Left lobe of liver (tissue), 2 donors: ENCODE data around the gene LYRM4. TPM values are rescaled to one million over a fixed set of nuclear protein-coding genes. Genes with fewer than 3 reads are reported as not detected.

Experiments
- ATAC-seq: fragments of 200-7000 bp; cut with Tn5 transposase; one replicate; pipeline ENCODE4 v1.9.1; 2020; ENCODE audit warnings: mild to moderate bottlenecking, moderate library complexity
- DNase-seq: peaks from one replicate; pipeline ENCODE4 v3.0.0-alpha.2; 2020; ENCODE audit warnings: low spot score
- total RNA-seq: library from RNA; stranded (reverse); gene quantifications from one replicate; pipeline ENCODE4 v1.2.1, GENCODE V29; 2021
- donor health status: DM: no; HTN: no; CAD: no; lungs with moderate emphysema.
- donor health status: DM: no; HTN: yes; CAD: no.

The LYRM4 gene
- total RNA-seq, 1 donor from 2014 or later, result 7.7 TPM

DNA sequence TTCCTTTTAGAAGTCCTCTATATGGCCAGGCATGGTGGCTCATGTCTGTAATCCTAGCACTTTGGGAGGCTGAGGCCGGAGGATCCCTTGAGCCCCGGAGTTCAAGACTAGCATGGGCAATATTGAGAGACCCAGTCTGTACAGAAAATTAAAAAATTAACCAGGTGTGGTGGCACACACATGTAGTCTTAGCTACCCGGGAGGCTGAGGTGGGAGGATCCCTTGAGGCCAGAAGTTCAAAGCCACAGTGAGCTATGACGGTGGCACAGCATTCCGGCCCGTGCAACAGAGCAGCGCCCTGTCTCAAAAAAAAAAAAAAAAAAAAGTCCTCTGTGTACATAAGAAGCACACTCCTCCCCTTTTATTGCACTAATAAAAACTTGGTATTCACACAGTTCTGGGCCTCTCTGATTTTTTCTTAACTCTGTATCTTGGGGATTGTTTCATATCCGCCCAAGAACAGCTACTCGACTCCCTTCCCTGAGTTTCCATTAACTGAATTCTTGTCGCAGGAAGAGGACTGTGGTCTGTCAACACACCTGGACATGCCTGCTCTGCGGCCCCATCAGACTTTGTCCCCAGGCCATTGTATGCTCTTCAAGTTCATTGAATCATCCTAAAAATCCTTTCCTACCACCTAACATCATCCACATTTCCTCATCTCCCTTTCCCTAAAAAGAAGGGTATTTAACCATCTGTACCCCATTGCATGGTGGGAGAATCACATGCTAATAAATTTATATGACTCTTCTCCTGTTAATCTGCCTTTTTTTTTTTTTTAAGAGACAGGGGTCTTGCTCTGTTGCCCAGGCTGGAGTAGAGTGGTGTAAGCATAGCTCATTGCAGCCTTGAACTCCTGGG is 201.5 kb downstream of the LYRM4 start:
- peak; percentile 74 for ATAC-seq
- DNase-seq, result peak; percentile 73

Other genes starting within 250 kb of the LYRM4 start
- gene PPP1R3G, start 175.6 kb downstream of the LYRM4 start, total RNA-seq, result 0.40 TPM
- 10.0 TPM for gene FARS2, start 563 bp upstream of the LYRM4 start, total RNA-seq